T-cell (primary cell): ENCODE measurements around the gene VPS35L. TPM values are rescaled to one million over a fixed set of nuclear protein-coding genes. Genes with fewer than 3 reads are reported as not detected.
"Not testable (repeated sequence)": the region's sequence is repeated elsewhere in the genome, so short reads cannot be mapped to it uniquely, and the experiment has no call there.

ENCODE experiments used
- ATAC-seq, 4 experiments: fragments of 200-7000 bp in 3 of 4; fragments of 150-1000 bp in 1 of 4; cut with Tn5 transposase; replicated peaks in 1 of 4; 1 replicate in 3 of 4; 2 replicates in 1 of 4; pipeline ENCODE4 v1.10.0; 2021; ENCODE audit warnings: moderate library complexity in 3 of 4, mild to moderate bottlenecking in 2 of 4, moderate number of reproducible peaks in 1 of 4
- CTCF ChIA-PET, 2 donors: fragments of 300-600 bp; sonication (Branson Sonifier 250); formaldehyde crosslinking; loops; one replicate each; lab custom pipeline; 2022; ENCODE audit warnings: antibody characterized with exemption in 2 of 2; lab: Charles Lee
- POLR2A ChIA-PET, 2 donors: fragments of 300-600 bp; sonication (Branson Sonifier 250); formaldehyde crosslinking; loops; one replicate each; lab custom pipeline; 2022; ENCODE audit warnings: antibody characterized with exemption in 2 of 2; lab: Charles Lee
- DNase-seq, 35 experiments: peaks; one replicate each; pipeline versions ENCODE4 v3.0.0 to v3.0.0-alpha.2; 2013 to 2023
- H3K27ac ChIP-seq: one replicate; pipeline ENCODE4 v1.5.1; 2013; ENCODE audit warnings: low read length
- H3K27me3 ChIP-seq, 2 experiments: replicated peaks in 1 of 2; 1 replicate in 1 of 2; 2 replicates in 1 of 2; pipeline versions ENCODE4 v1.6.1 to v1.7.0; 2013; ENCODE audit warnings: low read length in 1 of 2, mixed read lengths in 1 of 2; ENCODE audit not compliant: control insufficient read depth in 2 of 2, insufficient read depth in 2 of 2; ENCODE audit errors: extremely low read depth in 1 of 2
- H3K36me3 ChIP-seq, 2 donors: 1 replicate in 1 of 2; 2 replicates in 1 of 2; pipeline versions ENCODE4 v1.6.1 to v1.7.0; 2013; ENCODE audit warnings: low read length in 1 of 2; ENCODE audit not compliant: control insufficient read depth in 2 of 2, insufficient read depth in 1 of 2; ENCODE audit errors: extremely low read depth in 1 of 2
- H3K4me1 ChIP-seq, 2 experiments: 1 replicate in 1 of 2; 2 replicates in 1 of 2; pipeline versions ENCODE4 v1.6.1 to v1.7.0; 2013; ENCODE audit warnings: low read length in 2 of 2, mixed read lengths in 1 of 2; ENCODE audit not compliant: insufficient read depth in 2 of 2, control insufficient read depth in 1 of 2; ENCODE audit errors: extremely low read depth in 1 of 2
- H3K4me3 ChIP-seq, 2 donors: 1 replicate in 1 of 2; 2 replicates in 1 of 2; pipeline versions ENCODE4 v1.5.1 to v1.7.0; 2013; ENCODE audit warnings: mild to moderate bottlenecking in 2 of 2, low read length in 1 of 2, moderate library complexity in 1 of 2; ENCODE audit not compliant: control insufficient read depth in 1 of 2; ENCODE audit errors: extremely low read depth in 1 of 2
- H3K9me3 ChIP-seq: 2 replicates; pipeline ENCODE4 v1.7.0; 2013
- H3K27ac Mint-ChIP-seq, 2 donors: one replicate each; pipeline ENCODE4 v1.8.0; 2020 to 2021; ENCODE audit warnings: mild to moderate bottlenecking in 2 of 2, mixed read lengths in 2 of 2
- H3K27me3 Mint-ChIP-seq, 2 donors: one replicate each; pipeline ENCODE4 v1.8.0; 2021 to 2022; ENCODE audit warnings: mixed read lengths in 2 of 2
- H3K36me3 Mint-ChIP-seq: one replicate; pipeline ENCODE4 v1.8.0; 2021; ENCODE audit warnings: mixed read lengths
- H3K4me1 Mint-ChIP-seq, 3 donors: one replicate each; pipeline ENCODE4 v1.8.0; 2020 to 2022; ENCODE audit warnings: mixed read lengths in 3 of 3, mild to moderate bottlenecking in 1 of 3
- H3K4me3 Mint-ChIP-seq, 3 donors: one replicate each; pipeline ENCODE4 v1.8.0; 2020 to 2022; ENCODE audit warnings: mild to moderate bottlenecking in 3 of 3, mixed read lengths in 3 of 3, moderate library complexity in 3 of 3
- H3K9me3 Mint-ChIP-seq, 3 donors: one replicate each; pipeline ENCODE4 v1.8.0; 2020 to 2022; ENCODE audit warnings: mixed read lengths in 3 of 3
- WGBS: methylation state at CpG from one replicate; pipeline ENCODE4 v1.1.5; 2013; ENCODE audit warnings: missing lambda C conversion rate; ENCODE audit not compliant: insufficient coverage; 5-methylcytosine and 5-hydroxymethylcytosine counted together
- total RNA-seq, 35 experiments: library from RNA in 6 of 35; stranded (reverse) in 6 of 35; fragments of 120-200 nt in 1 of 35; gene quantifications; one replicate each; pipeline versions ENCODE4 v1.2.1 to v1.2.4 and lab custom pipeline; 2013 to 2026

Gene VPS35L
- total RNA-seq, 5 donors from 2014 or later (not counting 1 experiment from before 2014, with no cell fraction given): 40.2 to 46.9 (median 42.9) TPM

- H3K36me3 ChIP-seq: peaks cover 7 to 54% of the 10 kb centered on the region in 2 donors
- peaks cover 47% of the 10 kb centered on the region for H3K36me3 Mint-ChIP-seq
- H3K4me1 Mint-ChIP-seq, H3K4me3 Mint-ChIP-seq, H3K9me3 Mint-ChIP-seq, POLR2A ChIA-PET, H3K27ac ChIP-seq, ATAC-seq, H3K9me3 ChIP-seq, H3K4me1 ChIP-seq, DNase-seq, H3K27ac Mint-ChIP-seq, H3K4me3 ChIP-seq, H3K27me3 Mint-ChIP-seq, H3K27me3 ChIP-seq: not testable (repeated sequence)
- CTCF ChIA-PET: interaction anchor here in 1 of 2 donors (1.4 kb wide), 1 partner anchor 11 kb away, joined by 5 read pairs; no protein-coding TSS in a partner anchor
- 76% methylated on average over 3 of the region's 10 CpGs for WGBS
Observed at GRCh38 chr16:19543278-19543996, 12.1 kb upstream of the VPS35L start.

- ChIA-PET CTCF (interaction anchor here (1.2 to 1.4 kb wide), 2 partner anchors 11 to 36 kb away, joined by 3 read pairs; no protein-coding TSS in a partner anchor), POLR2A (no interaction called here)
- no CpG with 5 or more reads among the region's 3 CpGs for WGBS
- H3K4me3 Mint-ChIP-seq: no peak overlapping the region
- ATAC-seq: no peak
- no peak for DNase-seq
- H3K4me1 Mint-ChIP-seq: no peaks in the 10 kb centered on the region
- Histone ChIP-seq H3K27me3 (no peaks in the 10 kb centered on the region), H3K4me1 (no peaks in the 10 kb centered on the region), H3K27ac (no peak overlapping the region), H3K36me3 (peaks cover 0 to 27% of the 10 kb centered on the region in 2 donors), H3K9me3 (no peaks in the 10 kb centered on the region), H3K4me3 (no peak overlapping the region)
- no peaks in the 10 kb centered on the region for H3K27me3 Mint-ChIP-seq
- peaks cover 0 to 2% (median 0%) of the 10 kb centered on the region in 3 donors for H3K9me3 Mint-ChIP-seq
- no peak overlapping the region for H3K27ac Mint-ChIP-seq
- H3K36me3 Mint-ChIP-seq: peaks cover 29% of the 10 kb centered on the region
Observed at GRCh38 chr16:19548144-19548543, 7.4 kb upstream of the VPS35L start.

GRCh38 chr16:19549673-19550072, 5.8 kb upstream of the VPS35L start:
- Mint-ChIP-seq H3K4me3 (no peak overlapping the region), H3K9me3 (no peaks in the 10 kb centered on the region), H3K27me3 (no peaks in the 10 kb centered on the region), H3K4me1 (peaks cover under 1 to 7% (median 6%) of the 10 kb centered on the region in 3 donors), H3K36me3 (peaks cover 17% of the 10 kb centered on the region), H3K27ac (no peak overlapping the region)
- peaks cover 0 to 18% of the 10 kb centered on the region in 2 donors for H3K36me3 ChIP-seq
- peaks cover 0 to 6% of the 10 kb centered on the region in 2 experiments for H3K4me1 ChIP-seq
- H3K27me3 ChIP-seq: no peaks in the 10 kb centered on the region
- H3K4me3 ChIP-seq: no peak overlapping the region
- ChIA-PET POLR2A (no interaction called here), CTCF (interaction anchor here in 1 of 2 donors (1.0 kb wide), 1 partner anchor 10 kb away, joined by 3 read pairs; no protein-coding TSS in a partner anchor)
- H3K27ac ChIP-seq: no peak overlapping the region
- ATAC-seq (no peak), DNase-seq (no peak)
- no peaks in the 10 kb centered on the region for H3K9me3 ChIP-seq

GRCh38 chr16:19555938-19556771, 652 bp downstream of the VPS35L start:
- peaks cover 1% of the 10 kb centered on the region for H3K36me3 Mint-ChIP-seq
- ChIA-PET POLR2A (interaction anchor here in 1 of 2 donors (0.6 to 2.1 kb wide), 5 partner anchors 24 to 766 kb away, joined by 3 to 7 read pairs (median 3); partner anchors contain the start of genes ARL6IP1, CCP110, IQCK and KNOP1), CTCF (interaction anchor here (0.6 to 3.3 kb wide), 26 partner anchors 8 to 829 kb away, joined by 3 to 47 read pairs (median 5); partner anchors contain the start of genes CCP110 (in 2 of the 2), ARL6IP1 (in 1 of the 2), COQ7 (in 1 of the 2) and GPRC5B (in 1 of the 2))
- H3K27me3 Mint-ChIP-seq: no peaks in the 10 kb centered on the region
- Histone ChIP-seq H3K36me3 (no peaks in the 10 kb centered on the region), H3K27ac (peak overlapping the region; percentile 76), H3K4me3 (peak overlapping the region; percentile 69 to 96), H3K27me3 (no peaks in the 10 kb centered on the region), H3K4me1 (peaks cover 0 to 17% of the 10 kb centered on the region in 2 experiments), H3K9me3 (no peaks in the 10 kb centered on the region)
- H3K27ac Mint-ChIP-seq: peak overlapping the region; percentile 84 to 96
- H3K9me3 Mint-ChIP-seq: no peaks in the 10 kb centered on the region
- peak overlapping the region; percentile 94 to 95 (median 95) for H3K4me3 Mint-ChIP-seq
- peaks cover 21 to 29% (median 27%) of the 10 kb centered on the region in 3 donors for H3K4me1 Mint-ChIP-seq
- WGBS: 27% methylated on average over 10 of the region's 19 CpGs
- ATAC-seq (no peak), DNase-seq (peak in 8 of 35 experiments; percentile 0 to 41 (median 4))

- H3K27me3 ChIP-seq: no peaks in the 10 kb centered on the region
- WGBS: 100% methylated on average over 2 of the region's 10 CpGs
- H3K27ac ChIP-seq: no peak overlapping the region
- Mint-ChIP-seq H3K27me3 (no peaks in the 10 kb centered on the region), H3K27ac (no peak overlapping the region), H3K4me3 (no peak overlapping the region), H3K9me3 (peaks cover 0 to 5% (median 0%) of the 10 kb centered on the region in 3 donors), H3K4me1 (peaks cover 26 to 31% (median 26%) of the 10 kb centered on the region in 3 donors), H3K36me3 (peaks cover 6% of the 10 kb centered on the region)
- POLR2A ChIA-PET: interaction anchor here in 1 of 2 donors (0.7 kb wide), 1 partner anchor 29 kb away, joined by 4 read pairs; no protein-coding TSS in a partner anchor
- H3K36me3 ChIP-seq: no peaks in the 10 kb centered on the region
- peaks cover 0 to 15% of the 10 kb centered on the region in 2 experiments for H3K4me1 ChIP-seq
- no peaks in the 10 kb centered on the region for H3K9me3 ChIP-seq
- H3K4me3 ChIP-seq: no peak overlapping the region
- ATAC-seq (no peak), DNase-seq (peak in 14 of 35 experiments; percentile 3 to 80 (median 12))
- CTCF ChIA-PET: interaction anchor here (0.6 to 1.0 kb wide), 9 partner anchors 12 to 787 kb away, joined by 3 to 6 read pairs (median 3); no protein-coding TSS in a partner anchor
Observed at GRCh38 chr16:19559242-19559910, 3.9 kb downstream of the VPS35L start.
